NCI-H526 treated with DMSO at 0.1 percent for 48 hours (cell line): ENCODE data around the gene STUM.

Source experiments
- DNase-seq: peaks from one replicate; lab custom pipeline; 2025; lab: John Stamatoyannopoulos, UW

STUM gene

GRCh38 chr1:226562989-226563388 is 14.4 kb downstream of the STUM start:
- no peak for DNase-seq

GRCh38 chr1:226563666-226564065 is 15.1 kb downstream of the STUM start:
- DNase-seq, result no peak

- DNase-seq, result no peak
Observed at GRCh38 chr1:226565476-226565875, 16.9 kb downstream of the STUM start.

GRCh38 chr1:226566234-226566633 is 17.7 kb downstream of the STUM start:
- DNase-seq, result no peak

GRCh38 chr1:226566760-226567159 is 18.2 kb downstream of the STUM start:
- no peak for DNase-seq

DNA sequence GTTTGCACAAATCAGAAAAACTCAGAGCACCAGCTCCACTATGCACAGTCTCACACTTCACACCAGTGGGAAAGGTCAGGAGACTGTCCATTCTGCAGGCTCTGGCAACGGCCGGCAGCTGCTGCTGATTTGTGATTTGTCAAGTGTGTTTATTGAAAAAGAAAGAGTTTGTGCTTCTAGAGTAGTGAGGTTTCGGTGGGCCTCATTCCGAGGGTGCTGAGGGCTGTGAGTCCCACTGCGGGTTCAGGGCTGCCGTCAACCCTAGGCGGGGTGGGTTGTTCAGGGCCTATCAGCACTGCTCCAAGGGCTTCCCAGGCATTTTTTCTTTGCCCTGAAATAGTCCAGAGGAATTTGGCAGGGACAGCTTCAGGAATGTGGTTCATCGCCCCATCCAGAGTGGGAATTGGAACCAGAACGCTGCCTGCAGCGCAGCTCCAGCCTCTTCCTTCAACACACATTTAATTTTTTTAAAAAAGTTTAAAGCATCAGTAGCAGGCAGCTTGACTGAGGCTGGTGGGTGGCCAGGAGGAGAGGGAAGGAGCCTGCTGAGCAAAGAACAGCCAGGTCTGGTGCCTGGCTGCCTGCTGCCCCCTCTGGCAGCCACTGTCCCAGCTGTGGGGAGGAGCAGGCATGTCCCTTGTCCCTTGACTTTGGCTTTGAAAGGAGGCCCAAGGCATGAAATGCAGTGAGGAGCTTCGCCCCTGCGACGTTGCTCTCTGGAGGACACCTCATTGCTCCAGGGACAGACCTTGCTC is 19.7 kb downstream of the STUM start:
- DNase-seq, result no peak

- DNase-seq, result no peak
Observed at GRCh38 chr1:226568975-226569741, 20.6 kb downstream of the STUM start.

DNA sequence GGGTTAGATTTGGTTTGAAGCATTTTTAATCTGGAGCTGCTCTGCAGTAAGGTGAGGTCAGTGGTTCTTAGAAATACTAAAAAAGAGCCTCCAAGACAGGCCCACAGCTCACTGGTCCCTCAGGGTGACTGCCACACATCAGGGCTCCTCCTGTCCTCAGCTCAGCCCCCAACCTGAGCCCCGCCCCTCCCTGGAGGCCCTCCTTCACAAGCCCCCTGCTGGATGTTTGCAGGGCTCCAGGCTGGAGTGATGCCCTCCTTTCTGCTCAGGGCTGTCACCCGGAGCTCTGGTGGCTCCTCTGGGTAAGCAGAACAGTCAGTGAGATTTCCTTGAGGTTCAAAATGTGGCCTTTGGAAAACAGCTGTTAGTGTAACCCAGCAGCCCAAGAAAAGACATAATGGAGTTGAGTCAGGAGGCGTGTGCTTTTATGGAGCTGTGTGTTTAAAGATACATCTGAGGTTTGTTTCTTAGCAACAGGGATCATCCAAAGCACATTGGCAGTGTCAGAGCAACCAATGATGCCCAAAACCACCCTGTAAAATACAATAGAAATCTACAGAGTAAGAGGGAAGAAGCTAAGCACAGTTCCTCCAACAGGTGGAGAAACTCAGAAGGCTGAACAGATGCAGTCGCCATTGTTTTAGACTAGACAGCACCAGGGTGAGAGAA is 21.4 kb downstream of the STUM start:
- no peak for DNase-seq

- DNase-seq, result no peak
Observed at GRCh38 chr1:226571893-226572292, 23.3 kb downstream of the STUM start.

DNA sequence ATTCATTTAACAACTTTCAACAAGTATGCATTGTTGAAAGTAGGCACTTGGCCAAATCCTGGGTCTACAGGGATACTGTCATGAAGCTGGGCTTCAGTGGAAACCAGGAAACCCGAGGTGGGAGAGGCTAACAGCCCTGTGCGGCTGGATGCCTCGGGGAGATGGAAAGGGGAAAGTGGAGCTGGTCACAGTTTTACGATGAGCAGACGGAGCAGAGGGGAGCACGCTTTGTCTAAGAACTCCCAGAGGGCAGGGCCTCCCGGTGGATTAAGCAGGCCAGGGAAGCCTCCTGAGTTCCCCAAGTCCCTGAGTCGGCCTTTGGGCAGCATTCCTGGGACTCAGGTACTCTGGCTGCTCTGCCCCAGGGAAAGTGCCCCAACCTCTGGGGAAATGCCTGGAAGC is 23.8 kb downstream of the STUM start:
- no peak for DNase-seq

GRCh38 chr1:226574044-226574443 is 25.5 kb downstream of the STUM start:
- DNase-seq, result no peak

- no peak for DNase-seq
Observed at GRCh38 chr1:226574591-226575435, 26.2 kb downstream of the STUM start.

GRCh38 chr1:226575436-226575720 is 26.8 kb downstream of the STUM start:
- DNase-seq, result no peak

DNA sequence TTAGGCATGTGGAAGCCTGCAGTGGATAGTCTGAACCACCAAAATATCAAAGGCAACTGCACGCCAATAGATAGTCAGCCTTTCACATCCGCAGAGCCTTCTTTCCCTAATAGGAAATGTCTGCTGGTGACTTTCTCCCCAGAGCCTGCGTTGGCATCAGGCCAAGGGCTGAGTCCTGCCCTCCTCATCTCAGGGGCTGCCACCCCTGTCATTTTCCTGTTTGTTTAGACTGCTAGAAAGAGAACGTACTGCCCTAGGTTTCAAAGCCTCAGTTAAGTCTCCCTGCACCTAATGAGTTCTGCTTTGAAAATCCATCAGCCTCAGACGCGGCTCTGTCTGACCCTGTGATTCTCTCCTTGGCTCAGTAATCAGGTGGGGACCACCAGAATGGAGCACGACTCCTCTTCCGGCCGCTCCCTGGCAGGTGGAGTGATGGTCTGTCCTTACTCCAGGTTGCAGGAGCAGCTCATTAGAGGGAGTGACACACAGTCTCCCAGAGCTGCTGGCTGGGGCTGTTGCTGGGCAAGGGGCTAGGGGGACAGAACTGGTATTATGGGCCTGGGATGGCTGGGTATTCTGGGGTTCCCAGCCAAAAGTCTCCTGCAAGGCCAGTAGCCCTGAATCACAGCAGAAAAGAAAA is 27.3 kb downstream of the STUM start:
- DNase-seq, result no peak

DNA sequence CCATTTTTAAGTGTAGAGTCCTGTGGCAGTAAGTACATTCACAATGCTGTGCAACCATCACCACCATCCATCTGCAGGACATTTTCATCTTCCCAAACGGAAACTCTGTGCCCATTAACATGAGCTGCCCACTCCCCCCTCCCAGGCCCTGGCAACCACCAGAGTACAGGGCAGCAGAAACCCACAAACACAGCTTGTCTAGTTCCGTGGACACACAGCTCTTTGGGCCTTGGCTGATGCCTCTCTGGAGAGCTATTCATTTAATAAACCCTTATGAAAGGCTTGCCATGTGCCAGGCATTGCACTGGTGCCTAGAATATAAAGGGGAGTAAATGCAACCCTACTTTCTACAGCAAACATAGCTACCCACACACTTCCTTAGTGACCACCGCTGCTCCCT is 28.0 kb downstream of the STUM start:
- DNase-seq, result no peak

GRCh38 chr1:226577401-226578180 is 29.0 kb downstream of the STUM start:
- DNase-seq, result no peak

GRCh38 chr1:226578946-226579578 is 30.5 kb downstream of the STUM start:
- no peak for DNase-seq

DNA sequence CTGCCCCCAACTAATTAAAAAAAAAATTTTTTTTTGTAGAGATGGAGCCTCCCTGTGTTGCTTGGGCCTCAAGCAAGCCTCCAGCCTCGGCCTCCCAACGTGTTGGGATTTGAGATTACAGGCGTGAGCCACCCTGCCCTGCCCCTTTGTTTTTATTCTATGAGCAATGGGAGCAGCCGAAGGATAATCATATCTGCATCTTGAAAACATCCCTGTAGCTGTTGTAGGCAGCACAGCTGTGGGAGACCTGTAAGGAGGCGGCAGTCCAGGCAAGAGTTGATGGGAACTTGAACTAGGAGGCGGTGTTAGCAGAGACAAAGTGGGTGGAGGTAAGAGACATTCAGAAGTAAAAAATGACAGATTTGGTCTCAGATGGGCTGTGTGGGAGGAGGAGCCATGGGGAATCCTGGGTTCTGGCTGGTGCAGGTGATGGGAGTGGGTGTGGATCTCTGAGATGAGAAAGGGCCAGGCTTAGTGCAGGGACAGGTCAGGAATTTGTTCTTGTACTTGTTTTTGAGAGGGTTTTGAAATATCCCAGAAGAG is 31.3 kb downstream of the STUM start:
- DNase-seq, result no peak

DNA sequence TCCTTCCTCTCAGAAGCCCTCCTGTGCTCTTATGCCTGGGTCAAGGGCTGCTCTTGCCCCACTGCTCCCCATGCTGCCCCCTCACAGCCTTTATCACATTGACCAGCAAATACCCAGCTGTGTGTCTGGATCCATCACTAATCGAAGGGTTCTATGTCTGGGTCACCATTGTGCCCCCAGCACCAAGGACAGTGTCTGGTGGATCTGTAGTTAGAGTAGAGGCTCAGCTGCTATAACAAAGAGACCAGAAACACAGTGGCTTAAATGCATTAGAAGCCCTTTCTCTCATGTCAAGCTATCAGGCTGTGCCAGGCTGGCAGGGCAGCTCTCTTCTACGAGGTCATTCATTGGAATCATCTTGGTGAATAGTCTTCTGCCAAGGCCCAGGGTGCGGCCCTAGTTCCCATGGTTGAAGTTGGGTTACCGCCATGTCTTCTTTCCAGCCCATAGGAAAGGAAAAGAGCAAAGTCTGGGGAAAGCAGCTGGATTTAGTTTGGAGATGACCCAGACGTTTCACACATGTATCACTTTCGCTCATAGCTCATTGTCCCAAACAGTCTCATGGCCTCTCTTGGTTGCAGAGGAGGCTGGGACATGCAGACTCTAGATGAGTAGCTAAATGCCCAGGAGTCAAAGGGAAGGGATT is 32.2 kb downstream of the STUM start:
- DNase-seq, result no peak
